ENCODE measurements around the gene CDK12.
A peak's percentile ranks its signal among the peaks of the same experiment; 100 is the strongest.

Gene CDK12

DNA sequence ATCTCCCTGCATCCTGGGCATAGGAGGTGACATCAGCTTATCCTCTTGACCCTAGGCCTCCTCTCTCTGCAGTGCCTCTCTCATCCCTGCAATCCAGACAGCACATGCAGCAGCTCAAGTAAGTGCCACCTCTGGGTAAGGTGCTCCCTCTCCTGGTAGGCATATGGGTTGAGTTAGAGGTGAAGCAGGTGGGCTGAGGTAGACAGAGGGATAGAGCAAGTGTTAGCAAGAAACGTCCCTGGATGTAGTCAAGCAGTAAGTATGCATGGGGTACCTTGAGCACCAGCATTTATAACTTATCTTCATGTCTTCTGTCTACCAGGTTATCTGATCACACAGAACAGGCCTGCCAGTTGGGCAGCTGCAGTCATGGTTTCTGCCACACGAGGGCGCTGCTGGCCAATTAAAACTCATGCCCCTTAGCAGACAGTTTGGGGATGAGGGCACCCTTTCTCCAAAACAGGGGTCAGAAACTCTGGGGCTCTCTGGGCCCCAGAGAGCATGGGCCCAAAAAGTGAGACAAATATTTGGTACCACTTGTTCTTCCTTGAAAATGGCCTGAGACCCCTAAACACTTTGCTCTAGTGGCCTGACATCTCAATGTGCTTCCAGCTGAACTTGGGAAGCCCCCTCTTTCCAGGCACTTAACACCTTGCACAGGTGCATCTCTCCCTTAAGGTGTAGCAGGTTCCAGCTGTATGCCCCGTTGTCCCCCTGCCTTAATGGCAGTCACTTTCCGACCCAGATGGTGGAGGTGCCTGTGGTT, 86.6 kb downstream of the CDK12 start:
- Mint-ChIP-seq H3K4me3 (no peak overlapping the region), H3K4me1 (peaks cover 31 to 48% of the 10 kb centered on the region in 2 donors), H3K27me3 (no peaks in the 10 kb centered on the region), H3K36me3 (peaks cover 52 to 69% of the 10 kb centered on the region in 2 donors), H3K9me3 (no peaks in the 10 kb centered on the region), H3K27ac (no peak overlapping the region)
- DNase-seq (peak; percentile 43), ATAC-seq (replicated peaks) (peak; percentile 83)

DNA sequence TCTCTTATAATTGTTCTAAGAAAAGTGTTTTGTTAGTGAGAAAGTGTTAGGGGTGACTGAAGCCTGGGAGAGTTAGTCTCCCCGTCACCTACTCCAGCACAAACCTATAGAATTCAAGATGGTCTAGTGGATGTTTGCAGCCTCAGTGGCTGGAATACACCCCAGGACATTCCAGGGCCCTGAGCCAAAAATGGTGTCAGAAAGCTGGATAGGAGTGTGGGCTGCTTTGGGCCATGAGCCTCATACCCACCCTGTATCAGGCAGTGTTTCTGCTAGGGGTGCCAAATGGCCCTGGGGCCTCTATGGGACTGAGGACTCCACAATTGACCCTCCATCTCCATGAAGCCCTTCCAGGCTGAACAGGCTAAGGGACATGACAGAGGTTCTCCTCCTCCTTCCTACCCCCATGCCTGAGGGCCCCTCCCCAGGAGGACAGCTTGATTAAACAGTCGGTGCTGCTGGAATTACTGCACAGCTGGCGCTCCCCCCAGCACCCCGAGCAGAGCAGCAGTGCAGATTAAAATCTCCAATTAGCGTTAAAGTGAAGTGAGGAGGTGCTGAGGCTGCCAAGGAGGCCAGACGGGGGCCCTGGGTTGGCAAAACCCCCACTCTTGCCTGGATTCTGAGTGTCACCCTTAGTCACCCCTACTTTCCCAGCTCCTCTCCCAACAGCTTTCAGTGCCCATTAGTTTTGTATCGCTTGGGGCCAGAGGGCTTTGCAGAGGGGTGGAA, 87.4 kb downstream of the CDK12 start:
- H3K27ac Mint-ChIP-seq: no peak overlapping the region
- peaks cover 31 to 48% of the 10 kb centered on the region in 2 donors for H3K4me1 Mint-ChIP-seq
- no peaks in the 10 kb centered on the region for H3K9me3 Mint-ChIP-seq
- H3K36me3 Mint-ChIP-seq: peaks cover 60 to 73% of the 10 kb centered on the region in 2 donors
- H3K27me3 Mint-ChIP-seq: no peaks in the 10 kb centered on the region
- ATAC-seq (replicated peaks) (no peak), DNase-seq (no peak)
- no peak overlapping the region for H3K4me3 Mint-ChIP-seq

DNA sequence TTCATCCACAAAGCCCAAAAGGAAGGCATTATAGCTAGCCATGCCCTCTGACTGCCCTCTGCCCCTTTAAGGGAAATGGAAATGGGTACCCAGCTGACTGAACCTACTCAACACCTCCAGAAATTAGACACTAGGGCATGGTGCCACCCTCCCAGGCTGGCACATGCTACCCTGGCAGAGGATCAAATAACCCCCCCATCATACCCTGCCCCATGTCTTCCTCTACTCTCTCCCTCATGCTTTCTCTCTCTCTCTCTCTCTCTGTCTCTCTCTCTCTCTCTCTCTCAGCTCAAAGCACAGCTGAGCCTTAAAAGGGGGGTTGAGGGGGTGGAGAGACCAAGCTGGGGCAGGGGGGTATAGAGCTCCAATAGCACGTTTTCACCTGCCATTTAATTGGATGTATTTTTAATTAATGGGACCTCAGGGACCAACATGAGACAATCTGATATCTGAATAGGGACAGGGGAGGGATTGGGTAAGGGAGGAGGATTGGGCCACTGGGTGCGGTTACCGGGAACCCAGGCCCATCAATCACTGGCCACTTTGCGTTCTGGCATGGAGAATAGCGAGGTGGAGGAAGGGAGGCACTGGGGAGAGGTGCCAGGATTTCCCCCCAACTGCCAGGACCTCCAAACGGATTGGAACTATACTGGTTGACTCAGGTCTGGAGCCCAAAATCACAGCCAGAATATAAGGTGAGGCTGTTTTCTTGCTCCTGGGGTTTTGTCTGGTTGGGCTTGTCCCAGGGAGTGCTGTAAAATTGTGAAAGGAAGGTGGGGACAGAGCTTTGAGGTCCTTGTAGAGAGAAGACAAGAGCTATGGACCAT, 88.7 kb downstream of the CDK12 start:
- DNase-seq (no peak), ATAC-seq (replicated peaks) (no peak)
- H3K9me3 Mint-ChIP-seq: no peaks in the 10 kb centered on the region
- no peak overlapping the region for H3K4me3 Mint-ChIP-seq
- H3K36me3 Mint-ChIP-seq: peaks cover 65 to 75% of the 10 kb centered on the region in 2 donors
- peaks cover 31 to 48% of the 10 kb centered on the region in 2 donors for H3K4me1 Mint-ChIP-seq
- H3K27ac Mint-ChIP-seq: peak overlapping the region; percentile 70
- H3K27me3 Mint-ChIP-seq: no peaks in the 10 kb centered on the region

DNA sequence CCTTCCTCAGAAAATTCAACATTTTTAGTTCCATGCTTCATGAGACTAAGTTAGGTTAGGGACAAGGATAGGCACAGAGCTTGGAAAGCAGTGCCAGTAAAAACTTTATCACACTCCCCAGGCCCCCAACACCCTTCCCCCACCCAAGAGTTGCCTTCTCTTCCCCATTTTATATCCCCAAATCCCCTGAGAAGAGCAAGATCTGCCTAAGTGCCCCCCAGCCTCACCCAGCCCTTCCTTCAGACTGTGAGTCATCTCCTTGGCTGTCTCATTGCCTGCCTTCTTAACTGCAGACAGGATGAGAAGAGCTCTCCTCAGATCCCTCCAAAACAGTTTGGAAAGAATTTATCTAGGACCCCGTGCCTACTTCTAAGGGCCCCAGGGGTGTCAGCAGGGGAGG, 90.6 kb downstream of the CDK12 start:
- Mint-ChIP-seq H3K36me3 (peaks cover 65 to 75% of the 10 kb centered on the region in 2 donors), H3K27ac (no peak overlapping the region), H3K4me3 (no peak overlapping the region), H3K9me3 (no peaks in the 10 kb centered on the region), H3K27me3 (no peaks in the 10 kb centered on the region), H3K4me1 (peaks cover 27 to 39% of the 10 kb centered on the region in 2 donors)
- DNase-seq: no peak
- ATAC-seq (replicated peaks): no peak

DNA sequence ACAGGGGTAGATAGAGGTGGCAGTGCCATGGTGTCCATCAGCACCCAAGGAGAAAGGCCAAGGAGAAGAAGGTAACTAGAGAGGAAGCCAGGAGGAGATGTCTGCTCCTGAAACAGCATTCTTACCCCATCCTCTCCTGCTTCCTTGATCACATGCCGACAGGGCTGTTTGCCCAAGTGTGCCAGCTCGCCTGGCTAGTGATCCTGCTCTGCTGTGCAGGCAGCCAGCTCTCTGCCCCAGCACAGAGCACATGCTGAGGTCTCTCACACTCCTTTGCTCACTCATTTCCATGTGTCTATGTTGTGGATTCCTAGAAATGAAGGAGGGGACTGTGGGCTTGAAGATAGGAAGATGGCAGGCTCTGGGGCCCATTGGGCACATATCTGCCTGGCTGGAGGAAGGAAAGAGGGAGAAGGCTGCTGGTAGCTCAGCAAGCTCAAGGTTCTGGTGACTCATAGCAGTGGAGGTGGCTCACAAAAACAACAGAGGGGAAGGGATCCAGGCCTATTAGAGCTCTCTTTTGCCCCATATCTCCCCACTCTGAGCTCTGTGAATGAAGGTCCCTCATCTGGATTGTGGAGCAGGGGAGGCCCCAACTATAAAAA, 92.2 kb downstream of the CDK12 start:
- Mint-ChIP-seq H3K4me3 (no peak overlapping the region), H3K36me3 (peaks cover 63 to 77% of the 10 kb centered on the region in 2 donors), H3K27me3 (no peaks in the 10 kb centered on the region), H3K9me3 (no peaks in the 10 kb centered on the region), H3K4me1 (peaks cover 21 to 34% of the 10 kb centered on the region in 2 donors), H3K27ac (no peak overlapping the region)
- ATAC-seq (replicated peaks) (no peak), DNase-seq (no peak)

DNA sequence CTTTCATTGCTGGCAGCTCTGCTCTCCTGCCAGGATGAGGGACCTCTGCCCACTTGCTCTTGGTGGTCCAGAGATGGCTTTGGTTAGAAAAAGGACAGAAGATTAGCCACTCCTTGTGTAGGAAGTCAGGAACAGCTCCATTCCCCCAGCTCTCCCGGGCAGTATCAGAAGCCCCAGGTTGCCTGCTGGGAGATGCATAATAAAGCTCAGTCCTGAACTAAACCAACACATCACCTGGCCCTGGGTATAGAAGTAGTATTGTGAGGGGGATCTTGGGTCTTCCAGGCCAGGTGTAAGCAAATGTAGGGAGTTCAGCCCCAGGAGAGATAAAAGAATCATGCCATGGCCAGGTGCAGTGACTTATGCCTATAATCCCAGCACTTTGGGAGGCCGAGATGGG, 94.1 kb downstream of the CDK12 start:
- H3K9me3 Mint-ChIP-seq: no peaks in the 10 kb centered on the region
- no peak for DNase-seq
- H3K27me3 Mint-ChIP-seq: no peaks in the 10 kb centered on the region
- peaks cover 9 to 18% of the 10 kb centered on the region in 2 donors for H3K4me1 Mint-ChIP-seq
- peaks cover 51 to 72% of the 10 kb centered on the region in 2 donors for H3K36me3 Mint-ChIP-seq
- ATAC-seq (replicated peaks): no peak
- H3K4me3 Mint-ChIP-seq: no peak overlapping the region
- H3K27ac Mint-ChIP-seq: no peak overlapping the region

DNA sequence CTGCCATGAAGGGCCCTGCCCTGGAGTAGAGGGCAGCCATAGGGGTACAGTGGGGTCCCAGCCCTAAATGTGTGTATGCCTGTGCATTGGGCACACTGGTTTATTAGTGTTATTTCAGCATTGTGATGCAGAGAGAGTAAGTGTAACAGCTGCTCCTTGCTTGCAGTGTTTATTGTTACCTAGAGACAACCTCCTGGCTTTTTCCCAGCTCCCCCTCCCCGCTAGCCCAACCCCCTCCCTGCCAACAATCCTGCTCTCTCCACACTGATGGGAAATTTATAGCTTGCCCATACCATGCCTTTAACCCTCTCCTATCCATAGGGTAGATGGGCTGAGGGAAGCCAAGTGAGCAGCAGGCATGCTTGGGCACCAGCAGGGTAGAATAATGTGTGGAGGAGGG, 95.1 kb downstream of the CDK12 start:
- no peaks in the 10 kb centered on the region for H3K27me3 Mint-ChIP-seq
- peaks cover 45 to 66% of the 10 kb centered on the region in 2 donors for H3K36me3 Mint-ChIP-seq
- no peak overlapping the region for H3K27ac Mint-ChIP-seq
- H3K9me3 Mint-ChIP-seq: no peaks in the 10 kb centered on the region
- H3K4me3 Mint-ChIP-seq: no peak overlapping the region
- DNase-seq (no peak), ATAC-seq (replicated peaks) (no peak)
- peaks cover 2 to 8% of the 10 kb centered on the region in 2 donors for H3K4me1 Mint-ChIP-seq

DNA sequence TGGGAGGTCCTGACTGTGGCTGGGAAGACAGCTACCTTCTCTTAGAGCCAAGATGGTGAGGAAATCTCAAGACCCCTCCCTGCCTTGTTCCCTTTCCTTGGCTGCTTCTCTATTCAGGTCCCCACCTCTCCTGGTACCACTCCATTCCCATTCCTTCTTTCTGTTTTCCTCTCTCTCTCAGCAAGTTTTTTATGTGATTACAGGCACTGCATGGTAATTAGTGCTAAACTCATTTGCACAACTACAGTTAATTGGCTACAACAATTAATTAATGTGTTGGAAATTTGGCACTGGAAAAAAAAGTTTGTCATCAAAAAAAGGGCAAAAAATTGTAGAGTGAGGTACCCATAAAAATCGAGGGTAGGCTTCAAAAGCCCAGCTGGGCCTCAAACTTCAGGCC, 101.1 kb downstream of the CDK12 start:
- Mint-ChIP-seq H3K36me3 (peaks cover 41 to 62% of the 10 kb centered on the region in 2 donors), H3K4me1 (peaks cover 3 to 12% of the 10 kb centered on the region in 2 donors)

DNA sequence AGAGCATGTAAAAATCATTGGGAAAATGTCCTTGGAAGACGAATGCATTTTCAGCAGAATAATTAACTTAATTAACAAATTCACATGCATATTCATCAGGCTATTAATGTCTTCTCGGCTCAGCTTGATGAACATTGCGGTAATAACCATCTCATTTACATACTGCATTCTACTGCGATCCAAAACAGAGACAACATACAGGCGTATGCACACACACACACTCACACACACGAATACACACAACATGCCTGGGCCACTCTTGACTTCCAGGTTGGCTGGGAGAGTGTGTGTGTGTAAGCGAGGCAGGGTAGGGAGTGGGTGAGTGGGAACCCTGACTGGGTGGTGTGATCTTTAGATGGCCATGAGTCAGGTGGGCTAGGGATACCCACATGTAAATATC, 101.7 kb downstream of the CDK12 start:
- Mint-ChIP-seq H3K9me3 (no peaks in the 10 kb centered on the region), H3K27ac (no peak overlapping the region), H3K27me3 (no peaks in the 10 kb centered on the region), H3K4me3 (no peak overlapping the region), H3K36me3 (peaks cover 45 to 61% of the 10 kb centered on the region in 2 donors), H3K4me1 (peaks cover 3 to 12% of the 10 kb centered on the region in 2 donors)
- ATAC-seq (replicated peaks) (no peak), DNase-seq (no peak)

More for the DNA sequence above, 101.1 kb downstream of the CDK12 start:
- Mint-ChIP-seq H3K4me3 (no peak overlapping the region), H3K27ac (no peak overlapping the region), H3K9me3 (no peaks in the 10 kb centered on the region), H3K27me3 (no peaks in the 10 kb centered on the region)
- no peak for DNase-seq
- no peak for ATAC-seq (replicated peaks)

DNA sequence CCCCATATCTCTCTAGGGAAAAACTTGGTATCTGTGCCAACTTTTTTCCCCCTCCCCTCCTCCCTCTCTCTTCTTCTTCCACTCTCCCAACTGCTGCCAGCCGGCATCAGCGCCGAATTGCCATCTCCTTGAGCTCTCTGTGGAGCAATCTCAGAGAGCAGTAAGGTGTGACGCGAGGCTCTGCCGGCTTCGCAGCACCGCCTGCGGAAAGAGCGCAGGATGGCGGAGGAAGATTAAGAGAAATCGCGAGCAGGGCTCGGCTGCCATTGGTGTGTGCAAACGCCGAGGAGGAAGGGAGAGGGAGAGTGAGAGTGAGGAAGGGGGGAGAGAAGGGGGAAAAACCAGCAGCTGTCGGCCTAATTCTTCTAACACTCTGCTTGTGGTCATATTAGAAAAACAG, 102.2 kb downstream of the CDK12 start:
- no peak overlapping the region for H3K4me3 Mint-ChIP-seq

DNA sequence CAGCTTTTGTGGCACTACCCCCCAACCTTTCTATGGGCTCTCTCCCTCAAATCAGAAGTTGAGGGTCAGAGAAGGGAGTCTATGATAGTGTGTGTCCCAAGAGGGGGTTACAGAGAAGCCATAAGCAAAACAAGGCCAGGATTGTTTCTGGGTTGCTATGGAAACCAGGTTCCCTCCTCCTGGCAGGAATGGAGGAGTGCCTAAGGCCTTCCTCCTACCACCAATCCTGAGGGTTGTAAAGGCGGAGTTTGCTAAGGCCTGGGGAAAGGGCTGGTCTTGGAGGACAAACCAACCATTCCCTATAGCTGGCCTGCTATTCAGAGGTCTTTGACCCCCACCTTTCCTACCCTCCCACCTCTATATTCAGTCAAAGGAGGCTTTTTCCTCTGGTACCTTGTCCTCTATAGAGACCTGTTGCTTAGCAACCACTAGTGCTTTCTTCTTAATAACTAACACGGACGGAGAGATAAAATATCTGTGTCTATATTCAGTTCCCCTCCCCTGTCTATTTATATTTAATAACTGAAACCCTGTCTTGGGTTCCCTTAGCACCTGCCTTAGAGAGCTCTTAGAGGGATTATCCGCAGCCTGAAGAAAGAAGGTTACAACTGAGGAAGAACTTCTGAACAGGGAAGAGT, 103.0 kb downstream of the CDK12 start:
- Mint-ChIP-seq H3K27me3 (no peaks in the 10 kb centered on the region), H3K9me3 (no peaks in the 10 kb centered on the region), H3K4me3 (no peak overlapping the region), H3K27ac (peak overlapping the region; percentile 31), H3K36me3 (peaks cover 56 to 69% of the 10 kb centered on the region in 2 donors), H3K4me1 (peaks cover 3 to 12% of the 10 kb centered on the region in 2 donors)
- ATAC-seq (replicated peaks): no peak
- no peak for DNase-seq

More for the DNA sequence above, 102.2 kb downstream of the CDK12 start:
- DNase-seq: no peak
- ATAC-seq (replicated peaks): peak in 1 of 2 donors; percentile 18
- Mint-ChIP-seq H3K27ac (no peak overlapping the region), H3K9me3 (no peaks in the 10 kb centered on the region), H3K4me1 (peaks cover 3 to 12% of the 10 kb centered on the region in 2 donors), H3K27me3 (no peaks in the 10 kb centered on the region), H3K36me3 (peaks cover 50 to 66% of the 10 kb centered on the region in 2 donors)

DNA sequence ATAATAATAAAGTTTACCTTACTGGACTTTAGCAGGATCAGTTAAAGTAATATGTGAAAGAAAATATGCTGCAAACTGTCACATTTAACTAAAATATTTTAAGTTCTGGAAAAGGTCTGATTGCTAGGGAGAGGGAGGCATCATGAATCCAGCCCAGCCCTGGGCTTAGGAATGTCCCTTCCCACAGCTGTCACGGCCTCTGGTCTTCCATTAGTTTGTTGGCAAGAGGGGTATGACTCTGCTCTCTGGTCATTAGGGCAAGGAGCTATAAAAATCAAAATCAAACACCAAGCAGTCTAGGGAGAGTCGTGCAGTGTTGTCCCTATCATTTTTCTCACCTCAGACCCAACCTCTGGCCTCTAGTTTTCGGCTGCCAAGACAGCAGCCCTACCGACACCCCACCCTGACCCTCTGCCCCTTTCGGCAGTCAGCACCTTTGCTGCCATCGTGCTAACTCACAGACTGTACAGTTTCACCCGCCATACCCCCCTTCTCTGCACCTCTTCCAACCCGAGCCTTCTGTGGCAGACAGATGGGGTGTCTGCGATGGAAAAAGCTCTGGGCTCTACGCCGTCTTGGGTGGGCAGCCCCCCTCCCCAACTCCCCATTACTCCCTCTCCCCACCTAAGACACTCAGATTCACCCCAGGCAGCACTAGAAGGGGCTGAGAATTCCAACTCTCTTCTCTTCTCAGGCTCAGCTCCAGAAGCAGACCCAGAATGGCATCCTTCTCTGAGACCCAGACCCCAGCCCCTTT, 105.0 kb downstream of the CDK12 start:
- H3K27ac Mint-ChIP-seq: no peak overlapping the region
- H3K4me1 Mint-ChIP-seq: peaks cover 3 to 12% of the 10 kb centered on the region in 2 donors
- ATAC-seq (replicated peaks) (no peak), DNase-seq (no peak)
- H3K9me3 Mint-ChIP-seq: peaks cover 3 to 8% of the 10 kb centered on the region in 2 donors
- H3K4me3 Mint-ChIP-seq: no peak overlapping the region
- H3K36me3 Mint-ChIP-seq: peaks cover 64 to 80% of the 10 kb centered on the region in 2 donors
- no peaks in the 10 kb centered on the region for H3K27me3 Mint-ChIP-seq

DNA sequence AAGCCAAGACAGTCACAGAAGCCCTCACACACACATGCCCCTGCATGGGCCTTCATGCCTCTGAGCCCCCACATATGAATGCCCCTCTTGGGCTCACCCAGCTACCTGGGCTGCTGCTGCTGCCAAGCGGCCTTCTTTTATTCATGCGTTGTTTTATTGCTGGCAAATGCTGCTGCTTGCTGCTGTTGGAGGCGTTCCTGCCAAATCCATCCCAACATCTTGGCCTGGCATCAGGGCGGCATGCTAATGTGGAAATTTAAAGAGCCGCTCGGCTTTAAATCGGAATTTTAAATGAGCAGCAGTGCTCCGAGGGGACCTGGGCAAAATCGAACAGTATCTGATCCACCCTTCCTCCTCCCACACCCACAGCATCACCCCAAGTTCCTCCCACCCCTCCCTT, 107.4 kb downstream of the CDK12 start:
- Mint-ChIP-seq H3K27me3 (peaks cover 5 to 6% of the 10 kb centered on the region in 2 donors), H3K4me1 (peaks cover 0 to 7% of the 10 kb centered on the region in 2 donors), H3K27ac (no peak overlapping the region), H3K36me3 (peaks cover 66 to 75% of the 10 kb centered on the region in 2 donors), H3K9me3 (peaks cover 5 to 11% of the 10 kb centered on the region in 2 donors), H3K4me3 (no peak overlapping the region)
- no peak for DNase-seq
- ATAC-seq (replicated peaks): no peak
